WI38 (cell line): ENCODE measurements around the gene SIGLEC15.

ENCODE experiments used
- H3K4me3 ChIP-seq: 2 replicates; pipeline ENCODE4 v1.5.1; 2011; ENCODE audit warnings: low read depth, mild to moderate bottlenecking, control low read depth, low read length
- TF ChIP-seq, protein P1 (sequence below): IDR thresholded peaks from 2 replicates; pipeline ENCODE4 v1.5.1; 2012; ENCODE audit warnings: low read depth, mild to moderate bottlenecking, control low read depth, low read length

The SIGLEC15 gene

DNA sequence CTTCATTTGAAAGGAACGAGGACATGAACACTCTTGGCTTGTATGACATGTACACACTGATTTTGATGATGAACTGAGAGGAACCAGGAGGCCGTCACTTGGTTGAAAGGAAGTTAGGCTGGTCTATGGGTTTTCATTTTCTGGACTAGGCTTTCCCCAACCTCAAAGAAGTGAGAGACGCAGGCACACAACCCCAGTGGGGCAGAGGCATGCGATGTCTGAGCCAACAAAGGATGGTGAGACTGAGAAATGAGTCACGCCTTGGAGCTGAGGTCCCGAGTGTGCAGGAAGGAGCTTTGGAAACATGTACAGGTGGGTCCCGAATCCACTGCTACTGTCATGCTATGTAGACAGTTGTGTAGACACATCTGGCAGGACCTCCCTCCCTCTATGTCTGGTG, 24.1 kb downstream of the SIGLEC15 start:
- TF ChIP-seq, protein P1, sequence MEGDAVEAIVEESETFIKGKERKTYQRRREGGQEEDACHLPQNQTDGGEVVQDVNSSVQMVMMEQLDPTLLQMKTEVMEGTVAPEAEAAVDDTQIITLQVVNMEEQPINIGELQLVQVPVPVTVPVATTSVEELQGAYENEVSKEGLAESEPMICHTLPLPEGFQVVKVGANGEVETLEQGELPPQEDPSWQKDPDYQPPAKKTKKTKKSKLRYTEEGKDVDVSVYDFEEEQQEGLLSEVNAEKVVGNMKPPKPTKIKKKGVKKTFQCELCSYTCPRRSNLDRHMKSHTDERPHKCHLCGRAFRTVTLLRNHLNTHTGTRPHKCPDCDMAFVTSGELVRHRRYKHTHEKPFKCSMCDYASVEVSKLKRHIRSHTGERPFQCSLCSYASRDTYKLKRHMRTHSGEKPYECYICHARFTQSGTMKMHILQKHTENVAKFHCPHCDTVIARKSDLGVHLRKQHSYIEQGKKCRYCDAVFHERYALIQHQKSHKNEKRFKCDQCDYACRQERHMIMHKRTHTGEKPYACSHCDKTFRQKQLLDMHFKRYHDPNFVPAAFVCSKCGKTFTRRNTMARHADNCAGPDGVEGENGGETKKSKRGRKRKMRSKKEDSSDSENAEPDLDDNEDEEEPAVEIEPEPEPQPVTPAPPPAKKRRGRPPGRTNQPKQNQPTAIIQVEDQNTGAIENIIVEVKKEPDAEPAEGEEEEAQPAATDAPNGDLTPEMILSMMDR = no peak
- no peak overlapping the region for H3K4me3 ChIP-seq

DNA sequence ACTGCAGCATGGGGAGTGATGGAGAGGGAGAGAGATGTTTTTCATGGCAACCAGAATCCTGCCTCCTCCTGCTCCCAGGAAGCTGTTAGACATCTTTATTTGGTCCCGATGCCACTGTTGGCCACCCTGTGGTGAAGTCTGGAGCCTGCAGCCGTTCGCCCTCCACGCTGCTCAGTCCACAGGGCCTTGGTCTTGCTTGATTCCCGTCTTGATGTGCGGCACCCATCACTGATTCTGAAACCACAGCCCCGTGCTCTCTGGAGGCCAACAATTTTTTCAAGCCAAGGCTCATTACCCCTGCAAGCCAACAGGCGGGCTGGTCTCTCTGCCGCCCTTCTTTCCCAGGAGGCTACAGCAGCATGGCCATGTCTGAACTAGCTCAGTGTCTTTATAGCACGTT, 24.5 kb downstream of the SIGLEC15 start:
- H3K4me3 ChIP-seq = no peak overlapping the region
- TF ChIP-seq, protein P1 = peak; percentile 34; the same call in 1 of the 2 replicates

DNA sequence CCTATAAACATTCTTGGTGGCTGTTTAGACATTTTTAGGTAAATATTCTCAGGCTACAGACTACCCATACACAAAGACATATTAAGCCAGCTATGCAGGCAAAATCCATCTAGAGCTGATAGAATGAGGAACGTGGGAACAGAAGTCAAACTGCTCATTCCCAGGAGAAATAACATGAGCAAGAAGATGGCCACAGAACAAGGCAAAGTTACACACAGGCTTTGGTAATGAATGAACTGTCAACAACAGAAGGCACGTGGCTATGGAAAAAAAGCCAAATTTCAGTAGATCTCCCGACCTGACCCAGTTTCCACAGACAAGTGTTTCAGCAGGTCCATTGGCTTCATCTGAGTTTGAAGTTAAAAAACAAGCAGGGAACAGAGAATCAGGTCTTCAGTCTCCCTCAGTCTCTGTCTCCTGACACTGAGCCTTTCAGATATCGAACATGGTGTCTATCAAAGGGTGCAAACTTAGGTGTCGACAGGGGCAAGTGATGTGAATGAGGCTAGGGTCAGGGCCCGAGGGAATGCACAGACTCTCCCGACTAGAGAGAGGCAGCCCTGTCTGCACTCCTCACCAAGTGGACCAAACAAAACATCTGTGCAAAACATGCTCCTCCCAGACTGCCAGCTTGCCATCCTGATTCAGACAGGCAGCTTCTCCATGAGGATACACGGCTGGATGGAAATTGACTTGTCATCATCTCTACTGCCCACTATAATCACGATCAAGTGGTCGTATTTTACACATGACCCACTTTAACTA, 25.9 kb downstream of the SIGLEC15 start:
- TF ChIP-seq, protein P1 = no peak
- H3K4me3 ChIP-seq = no peak overlapping the region

DNA sequence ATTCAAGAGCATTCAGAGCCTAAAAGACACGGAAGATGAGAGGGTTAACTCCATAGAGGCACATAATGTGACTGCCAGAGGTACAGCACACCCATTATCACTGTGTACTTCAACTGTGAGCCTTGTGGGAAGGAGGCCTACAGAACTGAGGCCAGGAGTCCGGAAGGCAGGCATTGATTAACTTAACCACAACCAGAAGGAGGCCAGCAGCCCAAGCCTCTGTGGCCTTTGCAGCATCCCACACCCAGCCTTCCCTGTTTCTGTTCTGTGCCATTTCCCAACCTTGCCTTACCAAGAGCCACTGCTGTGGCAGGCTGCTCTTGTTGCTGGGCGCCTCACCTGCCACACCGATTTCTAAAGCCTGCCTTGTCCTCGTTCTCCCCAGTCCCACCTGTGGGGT, 27.2 kb downstream of the SIGLEC15 start:
- no peak overlapping the region for H3K4me3 ChIP-seq
- TF ChIP-seq, protein P1 = no peak

DNA sequence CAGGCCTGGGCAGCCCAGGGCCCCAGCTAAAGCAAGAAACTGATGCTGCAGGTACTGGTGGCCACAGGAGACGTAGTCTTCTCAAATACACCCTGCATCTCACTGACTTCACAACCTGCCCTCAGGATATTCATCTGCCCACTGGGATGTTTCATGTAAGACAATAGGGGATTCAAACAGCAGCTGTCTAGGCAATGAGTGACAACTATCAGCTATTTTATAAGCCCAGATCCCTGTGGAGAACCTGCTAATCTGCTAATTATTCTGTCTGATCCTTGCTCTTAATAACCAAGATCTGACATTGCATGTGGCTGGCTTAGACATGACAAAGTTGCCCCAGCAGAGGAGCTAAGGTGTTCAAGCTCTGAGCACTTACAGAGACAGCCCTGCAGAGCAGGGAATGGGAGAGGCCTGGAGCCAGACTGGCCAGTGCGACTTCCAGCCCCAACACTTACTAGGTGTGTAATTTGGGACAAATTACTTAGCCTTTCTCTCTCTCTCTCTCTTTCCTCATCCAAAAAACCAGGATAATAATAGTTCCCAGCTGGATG, 28.6 kb downstream of the SIGLEC15 start:
- no peak overlapping the region for H3K4me3 ChIP-seq
- TF ChIP-seq, protein P1 = no peak

DNA sequence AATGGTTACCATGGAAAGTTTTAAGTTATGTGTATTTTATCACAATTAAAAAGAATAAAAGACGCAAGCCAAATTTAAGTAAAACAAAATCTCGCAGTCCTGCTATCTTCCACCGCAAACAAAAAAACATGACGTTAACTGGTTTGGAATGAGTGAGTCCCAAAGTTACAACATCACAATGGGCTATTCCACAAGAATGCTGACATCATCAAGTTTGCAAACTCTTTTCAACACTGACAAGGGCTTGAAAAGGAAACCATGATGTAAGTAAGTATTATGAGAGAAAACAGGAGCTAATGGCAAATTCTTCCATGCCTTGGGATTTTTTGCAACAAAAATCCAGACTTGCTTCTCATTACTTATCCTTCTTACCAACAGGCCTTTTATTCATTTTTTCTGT, 31.1 kb downstream of the SIGLEC15 start:
- TF ChIP-seq, protein P1 = no peak
- no peak overlapping the region for H3K4me3 ChIP-seq

DNA sequence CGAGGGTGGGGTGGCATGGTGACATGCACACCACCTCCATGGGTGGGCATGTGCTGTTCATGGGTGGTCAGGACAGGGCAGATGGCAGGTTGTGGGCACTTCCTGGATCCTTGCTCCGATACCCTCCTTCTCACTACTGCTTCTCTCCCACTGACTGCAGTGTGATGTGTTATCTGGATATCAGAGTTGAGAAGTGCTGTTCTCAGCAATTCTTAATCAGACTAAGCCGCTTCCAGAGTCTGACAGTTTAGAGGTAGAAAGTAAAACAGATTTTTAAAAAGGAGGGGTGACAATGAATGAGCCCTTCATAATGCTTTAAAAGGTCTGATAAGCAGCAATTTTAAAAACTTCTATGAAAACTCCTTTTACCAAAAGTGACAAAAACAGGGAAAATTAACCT, 33.9 kb downstream of the SIGLEC15 start:
- TF ChIP-seq, protein P1 = no peak
- no peak overlapping the region for H3K4me3 ChIP-seq
